Tibial nerve (tissue), 3 donors: Measurements from ENCODE around the gene DNM2.

Experiments
- CTCF ChIP-seq, 5 experiments: fragments of 200-600 bp in 3 of 5; fragments of 450-650 bp in 2 of 5; sonication (generic) in 3 of 5; IDR thresholded peaks; one replicate each; pipeline ENCODE4 v1.5.1; 2016 to 2019; ENCODE audit warnings: antibody characterized with exemption in 5 of 5, mild to moderate bottlenecking in 3 of 5, moderate library complexity in 2 of 5
- POLR2A ChIP-seq, 2 donors: fragments of 450-650 bp; IDR thresholded peaks; one replicate each; pipeline ENCODE4 v1.6.1; 2017; ENCODE audit warnings: antibody characterized with exemption in 2 of 2, mild to moderate bottlenecking in 2 of 2, moderate library complexity in 2 of 2

DNA sequence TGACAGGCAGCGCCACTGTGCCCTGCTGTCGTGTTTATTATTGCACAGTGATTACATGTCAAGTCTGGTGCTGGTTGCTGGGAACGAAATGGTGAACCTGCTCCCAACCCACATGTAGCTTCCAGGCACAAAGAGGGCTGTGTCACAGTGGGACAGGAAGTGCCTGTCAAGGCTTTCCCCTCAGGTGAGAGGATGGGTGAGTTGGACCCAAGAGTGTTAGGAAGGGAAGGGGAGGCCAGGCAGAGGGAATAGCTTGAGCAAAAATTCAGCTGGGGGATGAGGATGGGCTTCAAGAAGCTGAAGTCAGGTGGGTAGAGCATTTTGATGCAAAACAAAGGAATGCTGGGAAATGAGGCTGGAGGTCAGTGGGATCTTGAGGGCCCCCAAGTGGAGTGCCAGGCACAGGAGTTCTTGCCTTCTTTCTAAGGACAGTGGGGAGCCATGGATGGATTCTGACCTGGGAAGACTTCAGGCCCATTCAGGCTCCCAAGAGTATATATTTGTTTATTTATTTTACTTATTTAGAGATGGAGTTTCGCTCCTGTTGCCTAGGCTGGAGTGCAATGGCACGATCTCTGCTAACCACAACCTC, 25.1 kb upstream of the DNM2 start:
- no peak for TF ChIP-seq POLR2A (IDR thresholded peaks at IDR 0.05)
- TF ChIP-seq CTCF (IDR thresholded peaks at IDR 0.05) = no peak
